WERI-Rb-1 (cell line): Measurements from ENCODE around the gene ATP12A.
A peak's percentile ranks its signal among the peaks of the same experiment; 100 is the strongest.

Experiments used
- DNase-seq: peaks from one replicate; pipeline ENCODE4 v3.0.0-alpha.2; 2020
- H3K27ac ChIP-seq: fragments of 250-450 bp; sonication (Bioruptor Pico); 2 replicates; pipeline ENCODE4 v1.5.1; 2020; ENCODE audit warnings: mild to moderate bottlenecking, moderate library complexity
- H3K27me3 ChIP-seq: fragments of 250-450 bp; sonication (Bioruptor Pico); 2 replicates; pipeline ENCODE4 v1.5.1; 2021; ENCODE audit warnings: mild to moderate bottlenecking, low read depth, moderate library complexity; ENCODE audit not compliant: insufficient read depth, severe bottlenecking
- H3K36me3 ChIP-seq: fragments of 250-450 bp; sonication (Bioruptor Pico); 2 replicates; pipeline ENCODE4 v1.5.1; 2020; ENCODE audit warnings: mild to moderate bottlenecking, moderate library complexity
- H3K4me3 ChIP-seq: 2 replicates; pipeline ENCODE4 v1.5.1; 2011; ENCODE audit warnings: low read depth, mild to moderate bottlenecking, control low read depth, low read length
- H3K9me3 ChIP-seq: fragments of 250-450 bp; sonication (Bioruptor Pico); 2 replicates; pipeline ENCODE4 v1.5.1; 2021; ENCODE audit warnings: mild to moderate bottlenecking, moderate library complexity; ENCODE audit not compliant: severe bottlenecking
- CTCF ChIP-seq: IDR thresholded peaks from 2 replicates; pipeline ENCODE4 v1.5.1; 2011; ENCODE audit warnings: low read depth, mild to moderate bottlenecking, control low read depth, inconsistent platforms, low read length

Gene ATP12A

DNA sequence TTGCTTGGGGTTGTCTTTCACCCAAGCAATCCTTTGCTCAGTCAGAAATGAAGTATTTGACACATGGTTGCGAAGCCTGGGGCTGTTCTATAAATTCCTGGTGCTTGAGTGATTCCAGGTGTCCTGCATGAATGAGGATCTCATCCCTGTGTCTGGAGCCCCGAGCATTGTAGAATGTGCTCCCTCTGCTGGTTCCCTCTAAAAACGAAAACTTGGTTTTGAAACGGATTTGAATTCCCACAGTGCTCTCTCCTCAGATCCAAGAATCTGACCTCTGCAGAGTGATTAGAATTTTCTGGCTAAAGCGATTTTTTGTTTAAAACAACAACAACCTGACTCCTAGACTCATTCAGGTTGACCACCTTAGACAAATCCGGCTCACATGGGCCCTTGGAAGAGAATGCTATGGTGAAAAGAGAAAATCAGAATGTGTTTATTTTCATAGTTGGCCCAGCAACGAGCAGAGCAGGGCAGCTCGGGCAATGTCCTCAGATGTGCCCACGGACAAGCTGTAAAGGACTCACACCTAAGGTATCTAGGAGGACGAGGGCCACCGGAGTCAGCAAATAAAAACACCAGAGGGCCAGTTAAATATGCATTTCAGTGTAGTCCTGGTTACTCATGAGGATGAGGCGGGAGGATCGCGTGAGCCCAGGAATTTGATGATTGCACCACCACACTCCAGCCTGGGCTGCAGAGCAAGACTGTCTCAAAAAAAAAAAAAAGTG lies 8.7 kb upstream of the ATP12A start:
- no peaks in the 10 kb centered on the region for H3K9me3 ChIP-seq
- peak overlapping the region; percentile 5; the same call in 1 of the 2 replicates for H3K27ac ChIP-seq
- no peaks in the 10 kb centered on the region for H3K36me3 ChIP-seq
- peak; percentile 82 for DNase-seq
- peak; percentile 87 for TF ChIP-seq CTCF
- H3K4me3 ChIP-seq, result peak overlapping the region; percentile 46
- H3K27me3 ChIP-seq, result no peaks in the 10 kb centered on the region

- TF ChIP-seq CTCF, result no peak
- Histone ChIP-seq H3K4me3 (no peak overlapping the region), H3K36me3 (no peaks in the 10 kb centered on the region), H3K27me3 (no peaks in the 10 kb centered on the region), H3K27ac (no peak overlapping the region), H3K9me3 (no peaks in the 10 kb centered on the region)
- DNase-seq, result peak; percentile 82
These were observed 7.8 kb upstream of the ATP12A start for GRCh38 chr13:24672141-24673132.

DNA sequence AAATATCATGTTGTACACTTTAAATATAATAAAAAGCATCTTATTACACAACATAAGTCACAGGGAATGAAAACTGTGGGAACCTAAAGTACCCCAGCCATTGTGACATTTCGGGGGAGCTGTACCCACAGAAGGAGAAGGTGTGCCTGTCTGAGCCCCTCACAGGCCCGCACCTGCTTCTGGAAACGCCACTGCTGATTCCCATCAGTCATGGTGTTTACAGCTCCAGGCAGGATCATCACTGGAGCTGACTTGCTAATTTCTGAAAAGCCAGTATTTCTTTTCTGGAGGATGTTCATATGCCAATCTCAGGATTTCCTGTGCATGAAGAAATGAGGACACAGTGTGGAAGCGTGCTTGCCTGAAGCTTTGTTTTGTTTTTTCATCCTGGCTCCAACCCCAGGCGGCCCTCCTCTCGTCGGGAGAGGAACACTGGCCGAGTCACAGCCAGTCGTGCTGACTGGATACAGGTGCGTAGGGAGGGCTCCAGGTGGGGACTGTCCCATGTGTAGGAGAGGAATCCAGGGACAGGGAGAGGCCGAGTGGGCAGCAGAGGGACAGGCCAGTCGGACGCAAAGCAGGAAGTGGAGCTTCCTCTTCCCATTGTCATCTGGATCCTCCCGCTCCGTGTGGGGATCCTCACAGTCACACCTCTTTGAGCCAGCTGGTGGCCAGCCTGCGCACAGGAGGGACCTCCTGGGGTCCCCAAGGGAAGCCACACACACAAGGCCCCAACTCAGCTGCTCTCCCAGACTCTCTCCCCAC lies 4.2 kb upstream of the ATP12A start:
- no peaks in the 10 kb centered on the region for H3K36me3 ChIP-seq
- DNase-seq, result no peak
- H3K9me3 ChIP-seq, result no peaks in the 10 kb centered on the region
- no peak overlapping the region for H3K4me3 ChIP-seq
- no peak overlapping the region for H3K27ac ChIP-seq
- H3K27me3 ChIP-seq, result no peaks in the 10 kb centered on the region
- no peak for TF ChIP-seq CTCF

DNA sequence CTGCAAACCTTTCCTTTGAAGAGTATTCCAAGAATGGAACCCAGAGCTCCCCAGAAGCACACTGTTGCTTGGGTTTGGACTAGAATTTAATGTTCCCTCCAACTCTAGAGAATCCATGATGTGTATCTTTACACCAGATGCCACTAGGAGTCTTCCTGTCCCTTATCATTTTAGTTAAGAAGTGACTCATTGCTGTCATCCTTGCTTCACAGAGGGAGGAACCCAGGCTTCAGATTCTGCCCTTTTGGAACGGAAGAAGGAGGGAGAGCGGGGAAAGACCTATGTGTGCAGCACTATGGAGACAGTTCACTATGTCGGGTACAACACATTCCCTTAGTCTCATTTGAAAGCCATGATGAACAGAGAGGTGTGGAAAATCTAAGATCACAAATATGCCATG lies 2.1 kb upstream of the ATP12A start:
- no peaks in the 10 kb centered on the region for H3K27me3 ChIP-seq
- no peak overlapping the region for H3K27ac ChIP-seq
- no peak for TF ChIP-seq CTCF
- H3K36me3 ChIP-seq, result no peaks in the 10 kb centered on the region
- no peak overlapping the region for H3K4me3 ChIP-seq
- H3K9me3 ChIP-seq, result no peaks in the 10 kb centered on the region
- no peak for DNase-seq

DNA sequence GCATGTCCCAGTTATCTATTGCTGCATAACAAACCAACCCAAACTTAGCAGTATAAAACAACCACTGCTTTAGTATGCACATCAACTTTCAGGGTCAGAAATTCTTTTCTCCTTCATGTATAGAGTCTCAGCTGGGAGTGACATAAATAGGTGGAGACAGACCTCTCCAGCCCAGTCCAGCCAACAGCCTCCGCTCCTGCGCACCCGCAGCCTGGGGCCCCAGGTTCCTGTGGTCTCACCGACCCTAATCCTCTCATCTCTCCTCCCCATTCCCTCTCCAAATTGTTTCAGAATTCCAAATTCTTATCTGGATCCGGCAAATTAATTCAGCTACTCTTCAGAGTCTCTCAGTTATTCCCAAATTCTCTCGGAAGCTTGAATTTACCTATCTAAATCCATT lies 522 bp upstream of the ATP12A start:
- TF ChIP-seq CTCF, result no peak
- no peak for DNase-seq
- Histone ChIP-seq H3K36me3 (no peaks in the 10 kb centered on the region), H3K27me3 (no peaks in the 10 kb centered on the region), H3K27ac (no peak overlapping the region), H3K9me3 (no peaks in the 10 kb centered on the region), H3K4me3 (peak overlapping the region; percentile 41)
